Left lung (tissue), 10 donors: ENCODE measurements around the gene GHITM. TPM values are rescaled to one million over a fixed set of nuclear protein-coding genes. Genes with fewer than 3 reads are reported as not detected.
"Not testable (repeated sequence)": the region's sequence is repeated elsewhere in the genome, so short reads cannot be mapped to it uniquely, and the experiment has no call there.

Experiments used
- ATAC-seq: fragments of 200-7000 bp; cut with Tn5 transposase; one replicate; pipeline ENCODE4 v1.9.1; 2020; ENCODE audit warnings: moderate library complexity
- DNase-seq, 4 donors: peaks; one replicate each; pipeline ENCODE4 v3.0.0-alpha.2; 2013 to 2020
- H3K27ac ChIP-seq, 2 donors: fragments of 200-600 bp; sonication (generic) in 1 of 2; one replicate each; pipeline versions ENCODE4 v1.5.0 to v1.8.0; 2020 to 2021
- H3K27me3 ChIP-seq, 2 donors: fragments of 200-600 bp; sonication (generic) in 1 of 2; one replicate each; pipeline versions ENCODE4 v1.5.0 to v1.8.0; 2020 to 2021
- H3K36me3 ChIP-seq, 2 donors: fragments of 200-600 bp; sonication (generic) in 1 of 2; one replicate each; pipeline versions ENCODE4 v1.5.0 to v1.8.0; 2020 to 2021
- H3K4me1 ChIP-seq, 2 donors: fragments of 200-600 bp; one replicate each; pipeline ENCODE4 v1.8.0; 2021
- H3K4me3 ChIP-seq, 2 donors: fragments of 200-600 bp; sonication (generic) in 1 of 2; one replicate each; pipeline versions ENCODE4 v1.5.0 to v1.8.0; 2020 to 2021; ENCODE audit warnings: mild to moderate bottlenecking in 1 of 2
- H3K9me3 ChIP-seq, 2 donors: fragments of 200-600 bp; sonication (generic) in 1 of 2; one replicate each; pipeline versions ENCODE4 v1.5.0 to v1.8.0; 2020 to 2021
- intact Hi-C, 2 donors: fragments of 100-400 bp; cut with DNase I; formaldehyde crosslinking; loops; one replicate each; pipeline versions ENCODE4 v1.11.2 to v1.14.2; 2022
- polyA plus RNA-seq, 6 donors: library from polyadenylated mRNA; unstranded; fragments of 120-200 nt; gene quantifications; one replicate each; pipeline ENCODE4 v1.2.1, GENCODE V29; 2013; ENCODE audit not compliant: insufficient read length in 6 of 6
- total RNA-seq, 2 donors: library from RNA; stranded (reverse); fragmentation: NEBNext Ultra II Directional; extraction: Animal tissue kit (Norgen Biotek cat#: 25700); gene quantifications; one replicate each; pipeline ENCODE4 v1.2.1, GENCODE V29; 2021
- TF ChIP-seq, protein P1 (sequence below), 2 donors: fragments of 200-600 bp; sonication (generic) in 1 of 2; IDR thresholded peaks; one replicate each; pipeline versions ENCODE4 v1.5.0 to v1.8.0; 2021; ENCODE audit warnings: antibody characterized with exemption in 2 of 2
- donor health status: DM: no; HTN: yes; CAD: no.
- donor health status: DM: no; HTN: no; CAD: no.

GHITM gene
- total and polyA plus RNA-seq, 8 donors, result 104 to 151 (median 120) TPM

DNA sequence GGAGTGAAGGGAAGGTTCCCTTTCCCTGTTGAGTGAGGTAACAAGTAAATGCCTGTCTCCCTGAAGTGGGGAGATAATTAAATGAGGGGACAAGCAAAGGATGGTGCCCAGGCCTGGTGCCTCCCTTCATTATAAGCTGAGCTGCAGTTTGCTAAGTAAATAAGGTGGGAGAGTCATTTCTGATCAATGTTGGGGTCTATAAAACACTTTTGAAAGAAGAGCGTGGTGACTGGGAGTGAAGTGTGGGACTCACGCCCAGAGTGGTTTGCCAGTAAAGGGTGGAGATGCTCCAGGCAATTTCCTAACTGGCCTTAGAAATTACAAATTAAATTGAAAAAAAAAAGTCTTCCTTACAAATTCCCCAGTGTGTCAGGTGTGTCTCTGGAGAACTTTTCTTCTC, 24.7 kb downstream of the GHITM start:
- H3K4me3 ChIP-seq, result no peak overlapping the region
- intact Hi-C loops, result no loop called here
- DNase-seq (no peak), ATAC-seq (no peak)
- H3K4me1 ChIP-seq, result peaks cover 0 to 4% of the 10 kb centered on the region in 2 donors
- no peaks in the 10 kb centered on the region for H3K36me3 ChIP-seq
- H3K27ac ChIP-seq, result no peak overlapping the region
- TF ChIP-seq, protein P1, sequence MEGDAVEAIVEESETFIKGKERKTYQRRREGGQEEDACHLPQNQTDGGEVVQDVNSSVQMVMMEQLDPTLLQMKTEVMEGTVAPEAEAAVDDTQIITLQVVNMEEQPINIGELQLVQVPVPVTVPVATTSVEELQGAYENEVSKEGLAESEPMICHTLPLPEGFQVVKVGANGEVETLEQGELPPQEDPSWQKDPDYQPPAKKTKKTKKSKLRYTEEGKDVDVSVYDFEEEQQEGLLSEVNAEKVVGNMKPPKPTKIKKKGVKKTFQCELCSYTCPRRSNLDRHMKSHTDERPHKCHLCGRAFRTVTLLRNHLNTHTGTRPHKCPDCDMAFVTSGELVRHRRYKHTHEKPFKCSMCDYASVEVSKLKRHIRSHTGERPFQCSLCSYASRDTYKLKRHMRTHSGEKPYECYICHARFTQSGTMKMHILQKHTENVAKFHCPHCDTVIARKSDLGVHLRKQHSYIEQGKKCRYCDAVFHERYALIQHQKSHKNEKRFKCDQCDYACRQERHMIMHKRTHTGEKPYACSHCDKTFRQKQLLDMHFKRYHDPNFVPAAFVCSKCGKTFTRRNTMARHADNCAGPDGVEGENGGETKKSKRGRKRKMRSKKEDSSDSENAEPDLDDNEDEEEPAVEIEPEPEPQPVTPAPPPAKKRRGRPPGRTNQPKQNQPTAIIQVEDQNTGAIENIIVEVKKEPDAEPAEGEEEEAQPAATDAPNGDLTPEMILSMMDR (IDR thresholded peaks at IDR 0.05), result no peak
- peaks cover 0 to 47% of the 10 kb centered on the region in 2 donors for H3K27me3 ChIP-seq
- peaks cover 0 to 8% of the 10 kb centered on the region in 2 donors for H3K9me3 ChIP-seq

DNA sequence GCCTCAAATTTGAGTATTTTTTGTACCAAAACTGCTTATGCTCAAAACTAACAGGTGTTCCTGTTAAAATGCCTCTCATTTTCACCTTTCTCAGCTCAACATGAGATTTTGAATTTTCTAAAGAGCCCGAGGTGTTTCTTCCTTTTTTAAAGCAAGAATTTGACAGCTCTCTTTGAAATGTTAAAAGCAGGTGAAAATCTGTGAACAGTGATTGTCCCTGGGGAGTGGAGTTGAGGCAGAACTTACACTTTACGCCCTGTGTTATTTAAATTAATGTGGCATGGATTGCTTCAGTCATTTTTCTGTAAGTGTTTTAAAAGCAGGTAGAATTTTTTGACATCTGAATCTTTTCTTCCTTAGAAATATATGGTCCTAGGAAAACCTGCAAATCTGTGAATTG, 25.1 kb downstream of the GHITM start:
- Histone ChIP-seq H3K27me3 (peaks cover 0 to 47% of the 10 kb centered on the region in 2 donors), H3K4me1 (no peaks in the 10 kb centered on the region), H3K36me3 (no peaks in the 10 kb centered on the region), H3K9me3 (peaks cover 0 to 8% of the 10 kb centered on the region in 2 donors), H3K4me3 (no peak overlapping the region), H3K27ac (no peak overlapping the region)
- no peak for DNase-seq
- intact Hi-C loops, result no loop called here
- no peak for ATAC-seq
- TF ChIP-seq, protein P1 (IDR thresholded peaks at IDR 0.05), result no peak

DNA sequence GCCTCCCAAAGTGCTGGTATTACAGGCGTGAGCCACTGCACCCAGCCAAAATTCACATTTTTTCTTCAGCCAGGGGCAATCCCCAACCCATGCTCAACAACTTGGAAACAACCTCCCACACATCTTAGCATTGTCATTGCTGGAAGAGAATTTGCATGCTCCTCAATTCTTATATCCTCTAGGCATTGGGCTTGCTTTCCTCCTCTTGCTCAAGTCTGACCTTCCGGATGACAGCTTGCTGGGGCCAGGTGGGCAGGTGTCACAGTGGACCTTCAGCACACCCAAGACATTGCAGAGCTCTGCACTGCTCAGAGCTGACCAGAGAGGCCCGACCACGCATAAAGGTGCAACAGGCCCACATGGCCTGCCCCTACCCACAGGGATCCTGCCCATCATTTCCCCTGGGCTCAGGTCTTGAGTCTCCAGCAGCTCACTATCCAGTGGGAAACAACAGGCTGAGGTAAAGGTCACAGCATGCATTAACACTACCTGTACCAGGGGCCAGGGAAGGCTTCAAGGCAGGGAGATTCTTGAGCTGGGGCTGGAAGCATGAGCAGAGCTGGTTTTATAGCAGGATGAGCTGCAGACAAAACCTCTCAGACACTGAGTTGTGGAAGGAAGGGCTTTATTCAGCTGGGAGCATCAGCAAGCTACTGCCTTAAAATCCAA, 27.4 kb downstream of the GHITM start:
- peaks cover 0 to 37% of the 10 kb centered on the region in 2 donors for H3K27me3 ChIP-seq
- no peak overlapping the region for H3K4me3 ChIP-seq
- TF ChIP-seq, protein P1 (IDR thresholded peaks at IDR 0.05), result no peak
- intact Hi-C loops, result no loop called here
- ATAC-seq (no peak), DNase-seq (no peak)
- no peaks in the 10 kb centered on the region for H3K4me1 ChIP-seq
- no peak overlapping the region for H3K27ac ChIP-seq
- no peaks in the 10 kb centered on the region for H3K36me3 ChIP-seq
- peaks cover 0 to 8% of the 10 kb centered on the region in 2 donors for H3K9me3 ChIP-seq

DNA sequence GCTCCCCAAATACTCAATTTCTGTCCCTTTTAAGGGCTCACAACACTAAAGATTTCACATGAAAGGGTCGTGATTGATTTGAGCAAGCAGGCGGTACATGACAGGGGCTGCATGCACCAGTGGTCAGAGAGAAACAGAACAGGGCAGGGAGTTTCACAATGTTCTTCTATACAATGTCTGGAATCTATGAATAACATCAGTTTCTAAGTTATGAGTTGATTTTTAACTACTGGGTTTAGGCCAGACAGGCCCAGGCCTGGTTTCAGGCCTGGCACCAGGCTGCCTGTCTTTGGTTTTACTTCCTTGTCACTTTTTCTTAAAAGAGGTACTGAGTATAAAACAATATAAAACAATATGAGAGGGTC, 28.0 kb downstream of the GHITM start:
- H3K4me1 ChIP-seq, H3K27ac ChIP-seq, H3K9me3 ChIP-seq, H3K4me3 ChIP-seq, DNase-seq, H3K36me3 ChIP-seq, intact Hi-C loops, ATAC-seq: not testable (repeated sequence)
- H3K27me3 ChIP-seq, result peaks cover 0 to 32% of the 10 kb centered on the region in 2 donors

DNA sequence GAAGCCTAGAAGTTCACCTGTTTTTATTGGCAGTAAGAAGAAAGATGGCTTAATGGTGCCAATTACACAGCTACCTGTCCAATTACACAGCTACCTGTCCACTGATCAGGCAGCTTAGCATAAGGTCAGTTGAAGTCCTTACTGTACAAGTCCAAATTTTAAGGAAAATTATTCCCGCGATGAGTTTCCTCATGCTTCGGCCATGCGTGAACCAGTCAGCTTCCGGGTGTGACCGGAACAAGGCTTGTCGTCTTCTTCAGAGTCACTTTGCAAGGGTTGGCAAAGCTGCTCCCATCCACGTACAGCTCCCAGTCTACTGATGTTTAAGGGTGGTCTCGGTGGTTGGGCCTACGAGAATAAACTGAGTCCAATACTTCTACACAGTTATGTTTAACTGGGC, 29.1 kb downstream of the GHITM start:
- H3K36me3 ChIP-seq, ATAC-seq, H3K9me3 ChIP-seq, H3K4me1 ChIP-seq, H3K4me3 ChIP-seq, H3K27ac ChIP-seq, DNase-seq, intact Hi-C loops: not testable (repeated sequence)
- peaks cover 0 to 21% of the 10 kb centered on the region in 2 donors for H3K27me3 ChIP-seq

DNA sequence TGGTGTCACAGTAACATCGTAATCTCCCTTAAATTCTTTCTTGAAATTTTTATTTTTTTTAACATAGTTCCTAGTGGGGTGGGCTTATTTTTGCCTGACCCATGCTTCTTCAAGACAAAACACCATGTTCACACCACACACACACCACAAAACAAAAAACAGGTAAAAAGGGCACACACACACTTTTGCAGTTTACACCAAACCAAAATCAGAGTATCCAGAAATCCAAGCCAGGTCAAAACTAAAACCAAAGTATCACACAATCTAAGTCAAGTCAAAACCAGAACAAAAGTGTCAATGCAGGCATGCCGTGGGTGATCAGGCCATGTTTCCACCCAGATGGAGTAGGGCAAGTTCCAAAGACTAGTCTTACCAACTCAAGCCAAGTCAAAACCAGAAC, 31.9 kb downstream of the GHITM start:
- H3K27me3 ChIP-seq, H3K36me3 ChIP-seq, ATAC-seq, H3K4me3 ChIP-seq, H3K27ac ChIP-seq, H3K9me3 ChIP-seq, DNase-seq, H3K4me1 ChIP-seq, intact Hi-C loops: not testable (repeated sequence)

DNA sequence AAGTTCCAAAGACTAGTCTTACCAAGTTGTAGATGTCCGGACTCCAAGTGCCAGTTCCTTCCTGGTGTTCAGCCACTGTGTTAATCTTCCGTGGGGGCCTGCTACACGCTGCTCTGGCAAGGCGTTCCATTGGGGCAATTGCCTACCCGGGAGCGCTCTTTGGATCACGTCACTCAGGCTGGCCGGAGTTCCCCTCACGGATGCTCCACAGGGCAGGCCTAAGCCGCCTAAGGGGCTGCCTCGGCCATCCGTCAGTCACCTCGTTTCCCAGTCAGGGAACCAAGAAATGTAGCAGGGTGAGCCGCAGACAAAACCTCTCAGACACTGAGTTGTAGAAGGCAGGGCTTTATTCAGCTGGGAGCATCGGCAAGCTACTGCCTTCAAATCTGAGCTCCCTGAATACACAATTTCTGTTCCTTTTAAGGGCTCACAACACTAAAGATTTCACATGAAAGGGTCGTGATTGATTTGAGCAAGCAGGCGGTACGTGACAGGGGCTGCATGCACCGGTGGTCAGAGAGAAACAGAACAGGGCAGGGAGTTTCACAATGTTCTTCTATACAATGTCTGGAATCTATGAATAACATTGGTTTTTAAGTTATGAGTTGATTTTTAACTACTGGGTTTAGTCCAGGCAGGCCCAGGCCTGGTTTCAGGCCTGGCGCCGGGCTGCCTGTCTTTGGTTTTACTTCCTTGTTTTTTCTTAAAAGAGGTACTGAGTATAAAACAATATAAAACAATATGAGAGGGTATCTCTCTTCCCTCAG, 32.6 kb downstream of the GHITM start:
- H3K4me3 ChIP-seq, H3K27me3 ChIP-seq, intact Hi-C loops, DNase-seq, H3K4me1 ChIP-seq, H3K27ac ChIP-seq, H3K36me3 ChIP-seq, ATAC-seq, H3K9me3 ChIP-seq: not testable (repeated sequence)
